ENCODE measurements around the gene SELENOF. TPM values are rescaled to one million over a fixed set of nuclear protein-coding genes. Genes with fewer than 3 reads are reported as not detected.
A peak's percentile ranks its signal among the peaks of the same experiment; 100 is the strongest.

SELENOF gene
- total and polyA plus RNA-seq, 2 of the 13 experiments (the other 11 are each of a cell fraction or from before 2014, with no cell fraction given) = 133 to 163 TPM

DNA sequence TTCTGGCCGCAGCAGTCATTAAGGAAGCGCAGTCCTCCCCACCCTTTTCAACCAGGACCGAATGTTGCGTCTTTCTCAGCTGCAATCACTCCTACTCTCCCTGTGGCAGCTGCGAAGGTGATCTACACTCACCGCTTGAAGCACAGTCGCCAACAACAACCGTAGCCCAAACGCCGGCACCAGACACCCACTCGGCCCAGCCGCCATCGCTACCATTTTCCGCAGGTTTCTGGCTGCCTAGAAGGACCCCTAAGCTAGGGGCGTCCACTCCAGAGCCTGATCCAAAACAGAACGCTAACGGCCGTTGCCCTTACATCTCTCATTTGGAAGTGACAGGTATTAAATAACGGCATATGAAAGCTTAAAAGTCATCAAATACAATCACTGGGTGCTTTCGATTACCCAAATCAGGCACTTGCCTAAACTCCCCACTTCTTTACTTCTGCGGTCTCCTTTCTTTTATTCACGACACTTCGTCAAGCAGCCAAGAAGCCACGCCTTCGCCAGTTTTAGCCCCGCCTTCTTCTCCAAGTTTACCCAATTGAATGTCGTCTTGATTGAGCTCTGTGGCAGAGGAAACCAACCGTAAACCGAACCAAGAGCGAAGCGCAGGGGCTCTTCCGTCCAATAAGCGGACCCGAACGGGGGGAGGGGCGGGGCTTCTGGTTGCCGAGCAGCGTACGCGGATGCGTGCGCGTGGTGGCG is at the start of gene SELENOF (continued):
- TF ChIP-seq KDM4B (CRISPR knock-in tag; IDR thresholded peaks at IDR 0.05) (no peak), KDM5A (IDR thresholded peaks at IDR 0.05; ENCODE audit: borderline replicate concordance, low read length) (peak; percentile 91), TGIF2 (CRISPR knock-in tag; IDR thresholded peaks at IDR 0.05) (no peak), SOX5 (CRISPR knock-in tag; IDR thresholded peaks at IDR 0.05; ENCODE audit: borderline replicate concordance) (no peak), SP2 (CRISPR knock-in tag; IDR thresholded peaks at IDR 0.05) (peak; percentile 83), PITX1 (CRISPR knock-in tag; IDR thresholded peaks at IDR 0.05) (no peak), KAT7 (CRISPR knock-in tag; IDR thresholded peaks at IDR 0.05; ENCODE audit: borderline replicate concordance) (no peak), ZNF674 (CRISPR knock-in tag; IDR thresholded peaks at IDR 0.05; ENCODE audit: low read depth) (no peak), ASH2L (IDR thresholded peaks at IDR 0.05; ENCODE audit: insufficient read length, low read depth, low read length) (peak; percentile 91), REL (CRISPR knock-in tag; conservative IDR thresholded peaks at IDR 0.05) (no peak), TBL1XR1 (IDR thresholded peaks at IDR 0.05; ENCODE audit: borderline replicate concordance, low read length, partially characterized antibody) (no peak), ZNF460 (CRISPR knock-in tag; IDR thresholded peaks at IDR 0.05; ENCODE audit: borderline replicate concordance) (no peak), ZNF446 (CRISPR knock-in tag; IDR thresholded peaks at IDR 0.05) (no peak), ZNF672 (CRISPR knock-in tag; IDR thresholded peaks at IDR 0.05) (no peak), ZNF619 (CRISPR knock-in tag; IDR thresholded peaks at IDR 0.05) (0 out of 2 replicates have a peak, but pooled peaks have one; percentile 26), ZNF605 (CRISPR knock-in tag; IDR thresholded peaks at IDR 0.05) (0 out of 2 replicates have a peak, but pooled peaks have one; percentile 65), PAX8 (CRISPR knock-in tag; IDR thresholded peaks at IDR 0.05; ENCODE audit: borderline replicate concordance) (no peak)
- TF ChIP-seq, protein P1, sequence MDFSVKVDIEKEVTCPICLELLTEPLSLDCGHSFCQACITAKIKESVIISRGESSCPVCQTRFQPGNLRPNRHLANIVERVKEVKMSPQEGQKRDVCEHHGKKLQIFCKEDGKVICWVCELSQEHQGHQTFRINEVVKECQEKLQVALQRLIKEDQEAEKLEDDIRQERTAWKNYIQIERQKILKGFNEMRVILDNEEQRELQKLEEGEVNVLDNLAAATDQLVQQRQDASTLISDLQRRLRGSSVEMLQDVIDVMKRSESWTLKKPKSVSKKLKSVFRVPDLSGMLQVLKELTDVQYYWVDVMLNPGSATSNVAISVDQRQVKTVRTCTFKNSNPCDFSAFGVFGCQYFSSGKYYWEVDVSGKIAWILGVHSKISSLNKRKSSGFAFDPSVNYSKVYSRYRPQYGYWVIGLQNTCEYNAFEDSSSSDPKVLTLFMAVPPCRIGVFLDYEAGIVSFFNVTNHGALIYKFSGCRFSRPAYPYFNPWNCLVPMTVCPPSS (IDR thresholded peaks at IDR 0.05) = no peak
- TF ChIP-seq, protein P2, sequence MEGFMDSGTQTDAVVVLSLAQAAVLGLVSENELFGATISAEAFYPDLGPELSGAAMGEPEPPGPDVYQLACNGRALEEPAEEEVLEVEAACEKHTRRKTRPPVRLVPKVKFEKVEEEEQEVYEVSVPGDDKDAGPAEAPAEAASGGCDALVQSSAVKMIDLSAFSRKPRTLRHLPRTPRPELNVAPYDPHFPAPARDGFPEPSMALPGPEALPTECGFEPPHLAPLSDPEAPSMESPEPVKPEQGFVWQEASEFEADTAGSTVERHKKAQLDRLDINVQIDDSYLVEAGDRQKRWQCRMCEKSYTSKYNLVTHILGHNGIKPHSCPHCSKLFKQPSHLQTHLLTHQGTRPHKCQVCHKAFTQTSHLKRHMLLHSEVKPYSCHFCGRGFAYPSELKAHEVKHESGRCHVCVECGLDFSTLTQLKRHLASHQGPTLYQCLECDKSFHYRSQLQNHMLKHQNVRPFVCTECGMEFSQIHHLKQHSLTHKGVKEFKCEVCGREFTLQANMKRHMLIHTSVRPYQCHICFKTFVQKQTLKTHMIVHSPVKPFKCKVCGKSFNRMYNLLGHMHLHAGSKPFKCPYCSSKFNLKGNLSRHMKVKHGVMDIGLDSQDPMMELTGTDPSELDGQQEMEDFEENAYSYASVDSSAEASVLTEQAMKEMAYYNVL (CRISPR knock-in tag; IDR thresholded peaks at IDR 0.05; ENCODE audit: borderline replicate concordance) = 0 out of 2 replicates have a peak, but pooled peaks have one; percentile 28
- TF ChIP-seq, protein P3, sequence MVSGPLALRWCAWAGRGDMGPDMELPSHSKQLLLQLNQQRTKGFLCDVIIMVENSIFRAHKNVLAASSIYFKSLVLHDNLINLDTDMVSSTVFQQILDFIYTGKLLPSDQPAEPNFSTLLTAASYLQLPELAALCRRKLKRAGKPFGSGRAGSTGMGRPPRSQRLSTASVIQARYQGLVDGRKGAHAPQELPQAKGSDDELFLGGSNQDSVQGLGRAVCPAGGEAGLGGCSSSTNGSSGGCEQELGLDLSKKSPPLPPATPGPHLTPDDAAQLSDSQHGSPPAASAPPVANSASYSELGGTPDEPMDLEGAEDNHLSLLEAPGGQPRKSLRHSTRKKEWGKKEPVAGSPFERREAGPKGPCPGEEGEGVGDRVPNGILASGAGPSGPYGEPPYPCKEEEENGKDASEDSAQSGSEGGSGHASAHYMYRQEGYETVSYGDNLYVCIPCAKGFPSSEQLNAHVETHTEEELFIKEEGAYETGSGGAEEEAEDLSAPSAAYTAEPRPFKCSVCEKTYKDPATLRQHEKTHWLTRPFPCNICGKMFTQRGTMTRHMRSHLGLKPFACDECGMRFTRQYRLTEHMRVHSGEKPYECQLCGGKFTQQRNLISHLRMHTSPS (CRISPR knock-in tag; IDR thresholded peaks at IDR 0.05; ENCODE audit: low read depth) = no peak
- TF ChIP-seq, protein P4, sequence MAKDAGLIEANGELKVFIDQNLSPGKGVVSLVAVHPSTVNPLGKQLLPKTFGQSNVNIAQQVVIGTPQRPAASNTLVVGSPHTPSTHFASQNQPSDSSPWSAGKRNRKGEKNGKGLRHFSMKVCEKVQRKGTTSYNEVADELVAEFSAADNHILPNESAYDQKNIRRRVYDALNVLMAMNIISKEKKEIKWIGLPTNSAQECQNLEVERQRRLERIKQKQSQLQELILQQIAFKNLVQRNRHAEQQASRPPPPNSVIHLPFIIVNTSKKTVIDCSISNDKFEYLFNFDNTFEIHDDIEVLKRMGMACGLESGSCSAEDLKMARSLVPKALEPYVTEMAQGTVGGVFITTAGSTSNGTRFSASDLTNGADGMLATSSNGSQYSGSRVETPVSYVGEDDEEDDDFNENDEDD (CRISPR knock-in tag; IDR thresholded peaks at IDR 0.05; ENCODE audit: borderline replicate concordance) = no peak
